ENCODE results near the gene RAB31.

DNA sequence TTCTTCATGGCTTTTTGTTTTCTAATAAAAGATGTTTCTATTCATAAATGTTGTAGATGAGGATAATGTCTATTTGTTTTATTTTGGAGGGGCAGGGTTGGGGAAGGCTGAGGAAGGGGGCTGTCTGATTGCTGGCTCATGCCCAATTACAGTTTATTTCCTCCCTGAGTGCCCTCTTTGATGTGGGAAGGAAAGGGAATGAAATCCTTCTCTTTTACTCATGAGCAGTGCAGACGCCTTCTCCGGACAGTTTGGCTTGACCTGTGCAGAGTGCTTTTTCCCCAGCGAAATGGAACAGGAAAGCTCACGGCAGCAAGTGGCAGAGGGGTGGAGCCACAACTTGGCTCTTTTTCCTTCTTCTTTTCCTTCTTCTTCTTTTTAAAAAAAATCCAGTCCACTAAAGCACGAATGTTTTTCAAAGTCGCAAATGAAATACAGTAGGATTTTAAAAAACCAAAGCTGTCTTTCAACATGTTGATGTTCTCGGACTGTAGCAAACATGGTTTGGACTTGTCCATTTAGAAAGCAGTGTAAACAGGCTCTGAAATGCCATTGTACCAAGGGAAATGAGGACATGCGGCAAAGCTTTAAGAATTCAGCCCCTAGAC is 34.5 kb downstream of the RAB31 start:
- TF ChIP-seq POLR2AphosphoS2 (conservative IDR thresholded peaks at IDR 0.05; ENCODE audit: low read length) (no peak), EP300 (IDR thresholded peaks at IDR 0.05) (no peak), NR3C1 (IDR thresholded peaks at IDR 0.05) (no peak), TFCP2L1 (CRISPR knock-in tag; IDR thresholded peaks at IDR 0.05) (no peak), RAD21 (conservative IDR thresholded peaks at IDR 0.05 in 1 of 2, IDR thresholded peaks at IDR 0.05 in 1 of 2) (no peak), POLR2A (IDR thresholded peaks at IDR 0.05; ENCODE audit: low read length) (no peak), MAX (IDR thresholded peaks at IDR 0.05) (no peak), FOXS1 (CRISPR knock-in tag; IDR thresholded peaks at IDR 0.05) (no peak), RFX5 (IDR thresholded peaks at IDR 0.05) (no peak), HOXB5 (CRISPR knock-in tag; IDR thresholded peaks at IDR 0.05) (no peak)
- TF ChIP-seq, protein P1, sequence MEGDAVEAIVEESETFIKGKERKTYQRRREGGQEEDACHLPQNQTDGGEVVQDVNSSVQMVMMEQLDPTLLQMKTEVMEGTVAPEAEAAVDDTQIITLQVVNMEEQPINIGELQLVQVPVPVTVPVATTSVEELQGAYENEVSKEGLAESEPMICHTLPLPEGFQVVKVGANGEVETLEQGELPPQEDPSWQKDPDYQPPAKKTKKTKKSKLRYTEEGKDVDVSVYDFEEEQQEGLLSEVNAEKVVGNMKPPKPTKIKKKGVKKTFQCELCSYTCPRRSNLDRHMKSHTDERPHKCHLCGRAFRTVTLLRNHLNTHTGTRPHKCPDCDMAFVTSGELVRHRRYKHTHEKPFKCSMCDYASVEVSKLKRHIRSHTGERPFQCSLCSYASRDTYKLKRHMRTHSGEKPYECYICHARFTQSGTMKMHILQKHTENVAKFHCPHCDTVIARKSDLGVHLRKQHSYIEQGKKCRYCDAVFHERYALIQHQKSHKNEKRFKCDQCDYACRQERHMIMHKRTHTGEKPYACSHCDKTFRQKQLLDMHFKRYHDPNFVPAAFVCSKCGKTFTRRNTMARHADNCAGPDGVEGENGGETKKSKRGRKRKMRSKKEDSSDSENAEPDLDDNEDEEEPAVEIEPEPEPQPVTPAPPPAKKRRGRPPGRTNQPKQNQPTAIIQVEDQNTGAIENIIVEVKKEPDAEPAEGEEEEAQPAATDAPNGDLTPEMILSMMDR (IDR thresholded peaks at IDR 0.05): no peak

All from A549 (cell line).